H1 (cell line): Measurements from ENCODE around the gene PPRC1. TPM values are rescaled to one million over a fixed set of nuclear protein-coding genes. Genes with fewer than 3 reads are reported as not detected.

Source experiments
- CTCF ChIA-PET: fragments of 300-600 bp; sonication (Branson Sonifier 250); formaldehyde crosslinking; loops from one replicate; lab custom pipeline; 2021; ENCODE audit not compliant: partially characterized antibody; lab: Charles Lee
- POLR2A ChIA-PET: fragments of 300-600 bp; sonication (Branson Sonifier 250); formaldehyde crosslinking; loops from one replicate; lab custom pipeline; 2021; ENCODE audit warnings: inconsistent platforms; ENCODE audit not compliant: partially characterized antibody; lab: Charles Lee
- DNase-seq, 2 experiments: peaks; one replicate each; pipeline versions ENCODE4 v3.0.0 to v3.0.0-alpha.2; 2010 to 2022; ENCODE audit warnings: low spot score in 2 of 2, low read depth in 1 of 2, mixed read lengths in 1 of 2
- FAIRE-seq: peaks from 2 replicates; lab custom pipeline; 2011; peaks lifted over from hg19 to GRCh38; lab: Jason Lieb, UNC
- H2AFZ ChIP-seq: 2 replicates; pipeline ENCODE4 v1.8.1; 2012; ENCODE audit warnings: low read length, inconsistent platforms
- H2AK5ac ChIP-seq: 2 replicates; pipeline ENCODE4 v1.6.1; 2013; ENCODE audit warnings: low read depth, low read length
- H2BK120ac ChIP-seq: replicated peaks from 2 replicates; pipeline ENCODE3; 2013; ENCODE audit warnings: low read depth, low read length, inconsistent platforms
- H2BK12ac ChIP-seq: 2 replicates; pipeline ENCODE4 v1.6.1; 2013; ENCODE audit warnings: low read depth, low read length
- H2BK15ac ChIP-seq: 2 replicates; pipeline ENCODE4 v1.6.1; 2013; ENCODE audit warnings: low read length
- H2BK20ac ChIP-seq: 2 replicates; pipeline ENCODE4 v1.6.1; 2013; ENCODE audit warnings: low read length
- H2BK5ac ChIP-seq: 2 replicates; pipeline ENCODE4 v1.6.1; 2013; ENCODE audit warnings: low read depth, low read length
- H3K14ac ChIP-seq: 2 replicates; pipeline ENCODE4 v1.6.1; 2013; ENCODE audit warnings: inconsistent platforms; ENCODE audit not compliant: insufficient read length
- H3K18ac ChIP-seq: 2 replicates; pipeline ENCODE4 v1.6.1; 2013; ENCODE audit warnings: low read length; ENCODE audit errors: extremely low read depth
- H3K23ac ChIP-seq: 2 replicates; pipeline ENCODE4 v1.6.1; 2013; ENCODE audit warnings: inconsistent platforms; ENCODE audit not compliant: insufficient read length
- H3K23me2 ChIP-seq: 2 replicates; pipeline ENCODE4 v1.6.1; 2013; ENCODE audit warnings: low read depth, low read length
- H3K27ac ChIP-seq: 2 replicates; pipeline ENCODE4 v1.6.1; 2011; ENCODE audit warnings: low read depth, low read length, inconsistent platforms
- H3K27me3 ChIP-seq, 4 experiments: replicated peaks in 1 of 4; 1 replicate in 1 of 4; 2 replicates in 3 of 4; pipeline versions ENCODE4 v1.6.1 to v1.8.1; 2011 to 2013; ENCODE audit warnings: low read length in 3 of 4, mild to moderate bottlenecking in 3 of 4, inconsistent platforms in 2 of 4, mixed read lengths in 2 of 4, moderate library complexity in 1 of 4; ENCODE audit not compliant: control insufficient read depth in 3 of 4, insufficient read depth in 3 of 4; ENCODE audit errors: extremely low read depth in 1 of 4
- H3K36me3 ChIP-seq, 4 experiments: 2 replicates each; pipeline versions ENCODE4 v1.6.1 to v1.8.1; 2011 to 2013; ENCODE audit warnings: mild to moderate bottlenecking in 4 of 4, low read length in 3 of 4, moderate library complexity in 2 of 4, control low read depth in 1 of 4, inconsistent platforms in 1 of 4; ENCODE audit not compliant: insufficient read depth in 4 of 4, control insufficient read depth in 2 of 4
- H3K4ac ChIP-seq: replicated peaks from 2 replicates; pipeline ENCODE3; 2013; ENCODE audit warnings: low read length, low read depth, mixed read lengths, inconsistent platforms; ENCODE audit not compliant: insufficient read length
- H3K4me1 ChIP-seq, 4 experiments: replicated peaks in 1 of 4; 1 replicate in 1 of 4; 2 replicates in 3 of 4; pipeline versions ENCODE4 v1.6.1 to v1.8.1; 2011 to 2013; ENCODE audit warnings: low read length in 3 of 4, inconsistent platforms in 2 of 4, mixed read lengths in 1 of 4; ENCODE audit not compliant: insufficient read depth in 4 of 4, control insufficient read depth in 3 of 4
- H3K4me2 ChIP-seq, 2 experiments: 2 replicates each; pipeline versions ENCODE4 v1.6.1 to v1.8.1; 2011 to 2013; ENCODE audit warnings: low read depth in 2 of 2, low read length in 2 of 2, control low read depth in 1 of 2, inconsistent platforms in 1 of 2, mild to moderate bottlenecking in 1 of 2; ENCODE audit not compliant: insufficient read depth in 1 of 2
- H3K4me3 ChIP-seq, 4 experiments: fragments of 200-600, 300-600 bp in 1 of 4; sonication (generic), shearing (Covaris generic), sonication (Bioruptor Twin) in 1 of 4; 2 replicates each; pipeline versions ENCODE4 v1.5.1 to v1.8.1; 2011 to 2016; ENCODE audit warnings: low read length in 4 of 4, low read depth in 3 of 4, control low read depth in 2 of 4, inconsistent platforms in 2 of 4, mild to moderate bottlenecking in 2 of 4, mixed read lengths in 1 of 4, moderate library complexity in 1 of 4; ENCODE audit not compliant: insufficient read depth in 2 of 4; ENCODE audit errors: extremely low read depth in 1 of 4
- H3K56ac ChIP-seq: replicated peaks from 2 replicates; pipeline ENCODE3; 2013; ENCODE audit warnings: low read depth, mild to moderate bottlenecking, mixed read lengths, low read length, inconsistent platforms; ENCODE audit not compliant: insufficient read length
- H3K79me1 ChIP-seq: 2 replicates; pipeline ENCODE4 v1.6.1; 2013; ENCODE audit warnings: low read depth, low read length, control low read depth
- H3K79me2 ChIP-seq, 2 experiments: 2 replicates each; pipeline versions ENCODE4 v1.6.1 to v1.8.1; 2012 to 2013; ENCODE audit warnings: low read length in 2 of 2, mild to moderate bottlenecking in 2 of 2, inconsistent platforms in 1 of 2; ENCODE audit not compliant: insufficient read depth in 2 of 2, control insufficient read depth in 1 of 2
- H3K9ac ChIP-seq, 4 experiments: replicated peaks in 1 of 4; 1 replicate in 1 of 4; 2 replicates in 3 of 4; pipeline versions ENCODE4 v1.6.1 to v1.8.1; 2011 to 2013; ENCODE audit warnings: low read depth in 3 of 4, low read length in 3 of 4, control low read depth in 2 of 4, mild to moderate bottlenecking in 2 of 4, moderate library complexity in 2 of 4, inconsistent platforms in 1 of 4; ENCODE audit errors: extremely low read depth in 1 of 4
- H3K9me3 ChIP-seq, 2 experiments: 2 replicates each; pipeline versions ENCODE4 v1.6.1 to v1.8.1; 2012 to 2013; ENCODE audit warnings: mild to moderate bottlenecking in 2 of 2, moderate library complexity in 2 of 2, control low read depth in 1 of 2, inconsistent platforms in 1 of 2, low read depth in 1 of 2, low read length in 1 of 2, mixed read lengths in 1 of 2; ENCODE audit not compliant: insufficient read depth in 2 of 2
- H4K20me1 ChIP-seq, 2 experiments: replicated peaks in 1 of 2; 2 replicates each; pipeline versions ENCODE3 to v1.8.1; 2011 to 2013; ENCODE audit warnings: inconsistent platforms in 2 of 2, low read length in 2 of 2, mild to moderate bottlenecking in 1 of 2; ENCODE audit not compliant: insufficient read depth in 2 of 2, control insufficient read depth in 1 of 2
- H4K5ac ChIP-seq: 2 replicates; pipeline ENCODE4 v1.6.1; 2013; ENCODE audit warnings: low read length, low read depth, mixed read lengths, inconsistent platforms; ENCODE audit not compliant: insufficient read length
- H4K8ac ChIP-seq: 2 replicates; pipeline ENCODE4 v1.8.0; 2013; ENCODE audit warnings: mild to moderate bottlenecking, moderate library complexity, low read length, inconsistent platforms; ENCODE audit not compliant: insufficient read depth; ENCODE audit errors: extremely low read depth
- H4K91ac ChIP-seq: replicated peaks from 2 replicates; pipeline ENCODE3; 2013; ENCODE audit warnings: low read length, mixed read lengths, inconsistent platforms; ENCODE audit not compliant: insufficient read length
- CBX5 ChIP-seq: fragments of 300-800, 300-1000 bp; sonication (generic); IDR thresholded peaks from 2 replicates; pipeline ENCODE4 v1.7.1; 2016; ENCODE audit warnings: antibody characterized with exemption, low read length, low read depth
- CEBPB ChIP-seq: IDR thresholded peaks from 2 replicates; pipeline ENCODE4 v1.6.1; 2012; ENCODE audit warnings: low read depth, low read length
- CTBP2 ChIP-seq: IDR thresholded peaks from 2 replicates; pipeline ENCODE4 v1.7.0; 2011; ENCODE audit warnings: borderline replicate concordance, mild to moderate bottlenecking, moderate library complexity, mixed read lengths, low read length; ENCODE audit not compliant: insufficient read depth, insufficient read length
- NANOG ChIP-seq: IDR thresholded peaks from 2 replicates; pipeline ENCODE4 v1.6.1; 2011; ENCODE audit warnings: low read length, low read depth, mild to moderate bottlenecking, inconsistent platforms; ENCODE audit not compliant: insufficient read depth, poor library complexity, severe bottlenecking
- POLR2A ChIP-seq, 2 experiments: IDR thresholded peaks; 1 replicate in 1 of 2; 2 replicates in 1 of 2; pipeline ENCODE4 v1.6.1; 2011; ENCODE audit warnings: low read depth in 2 of 2, low read length in 2 of 2, mild to moderate bottlenecking in 2 of 2; ENCODE audit errors: control extremely low read depth in 1 of 2
- RNF2 ChIP-seq: fragments of 200-900, 300-1000 bp; sonication (generic); IDR thresholded peaks from 2 replicates; pipeline ENCODE4 v1.7.1; 2016; ENCODE audit warnings: borderline replicate concordance, low read depth, mild to moderate bottlenecking, antibody characterized with exemption, low read length; ENCODE audit not compliant: poor library complexity, severe bottlenecking; ENCODE audit errors: missing control alignments
- SAP30 ChIP-seq: fragments of 300-600 bp; sonication (generic); IDR thresholded peaks from 2 replicates; pipeline ENCODE4 v1.7.1; 2012; ENCODE audit warnings: low read length, moderate library complexity, mild to moderate bottlenecking, inconsistent platforms; ENCODE audit not compliant: insufficient read depth, insufficient replicate concordance
- SUZ12 ChIP-seq: fragments of 200-600 bp; sonication (generic); IDR thresholded peaks from 2 replicates; pipeline ENCODE4 v1.6.1; 2012; ENCODE audit warnings: mild to moderate bottlenecking, inconsistent platforms, low read length, moderate library complexity, mixed read lengths
- TBP ChIP-seq: IDR thresholded peaks from 2 replicates; pipeline ENCODE4 v1.6.1; 2011; ENCODE audit warnings: low read depth, low read length, improper control_type of control experiment
- TCF12 ChIP-seq: IDR thresholded peaks from 2 replicates; pipeline ENCODE4 v1.6.1; 2011; ENCODE audit warnings: low read depth, mild to moderate bottlenecking, low read length
- WGBS, 2 experiments: shearing (Covaris generic) in 1 of 2; methylation state at CpG; one replicate each; pipeline versions ENCODE4 v1.1.6 to v1.1.7; 2013 to 2015; ENCODE audit warnings: low lambda C conversion rate in 2 of 2, mixed read lengths in 2 of 2, inconsistent platforms in 1 of 2, low coverage in 1 of 2, missing lambda C conversion rate in 1 of 2; ENCODE audit not compliant: insufficient replicate concordance in 2 of 2, insufficient coverage in 1 of 2, insufficient read length in 1 of 2; ENCODE audit errors: extremely low coverage in 1 of 2, missing lambda C conversion rate in 1 of 2; 5-methylcytosine and 5-hydroxymethylcytosine counted together
- polyA plus RNA-seq, 7 experiments: library from polyadenylated mRNA; depleted of rRNA in 3 of 7; stranded (reverse) in 5 of 7; unstranded in 2 of 7; fragments of >200 nt in 5 of 7; fragments of 200-250 nt in 2 of 7; gene quantifications; 1 replicate in 5 of 7; 2 replicates in 1 of 7; 4 replicates in 1 of 7; pipeline versions ENCODE4 v1.2.1 to v1.2.3, GENCODE V29; 2011 to 2013; ENCODE audit warnings: missing spikeins in 2 of 7, mixed read lengths in 2 of 7
- total RNA-seq: library from RNA; stranded (reverse); fragmentation: NEBNext Ultra II Directional; extraction: Animal tissue kit (Norgen Biotek cat#: 25700); gene quantifications from 2 replicates; pipeline ENCODE4 v1.2.1, GENCODE V29; 2021

The PPRC1 gene
- total and polyA plus RNA-seq, 2 of the 8 experiments (the other 6 are each of a cell fraction or from before 2014, with no cell fraction given), result 46.5 to 88.4 TPM

- Histone ChIP-seq H4K8ac (peak overlapping the region; percentile 20; the same call in 1 of the 2 replicates), H3K4me3 (no peak overlapping the region), H2AK5ac (no peak overlapping the region), H2BK120ac (no peak overlapping the region), H4K5ac (no peak overlapping the region), H3K56ac (no peak overlapping the region), H2AFZ (no peak overlapping the region), H3K18ac (no peak overlapping the region), H3K4ac (no peak overlapping the region), H2BK15ac (no peak overlapping the region), H3K79me1 (peaks cover 17% of the 10 kb centered on the region; the same call in 1 of the 2 replicates), H3K4me2 (no peak overlapping the region), H3K27me3 (no peaks in the 10 kb centered on the region), H2BK20ac (no peak overlapping the region), H3K23ac (no peak overlapping the region), H3K23me2 (peaks cover 3% of the 10 kb centered on the region; the same call in 1 of the 2 replicates), H3K27ac (no peak overlapping the region), H2BK5ac (0 out of 2 replicates have a peak overlapping the region, but pooled peaks have one; percentile 24), H3K79me2 (peaks cover 16 to 42% of the 10 kb centered on the region in 2 experiments), H2BK12ac (no peak overlapping the region), H3K4me1 (peaks cover 7 to 11% (median 10%) of the 10 kb centered on the region in 4 experiments), H3K9ac (no peak overlapping the region), H3K36me3 (peaks cover 33 to 64% (median 46%) of the 10 kb centered on the region in 4 experiments), H4K91ac (no peak overlapping the region), H4K20me1 (peaks cover 39 to 42% of the 10 kb centered on the region in 2 experiments), H3K9me3 (no peaks in the 10 kb centered on the region), H3K14ac (no peak overlapping the region)
- FAIRE-seq (no peak), DNase-seq (no peak)
- POLR2A ChIA-PET, result interaction anchor here (0.6 to 1.8 kb wide), 11 partner anchors 7 to 43 kb away, joined by 3 to 6 read pairs (median 4); no protein-coding TSS in a partner anchor
- CTCF ChIA-PET, result interaction anchor here (0.5 to 7.9 kb wide), 12 partner anchors 9 to 1546 kb away, joined by 3 to 86 read pairs (median 6); no protein-coding TSS in a partner anchor
- 90% methylated on average over 24 of the region's 24 CpGs; no CpG with 5 or more reads in 1 of the 2 experiments for WGBS, 2 experiments
- TF ChIP-seq RNF2, result no peak
- no peak for TF ChIP-seq TBP
- no peak for TF ChIP-seq TCF12
- TF ChIP-seq CBX5, result no peak
- TF ChIP-seq SUZ12, result no peak
- TF ChIP-seq CEBPB, result no peak
- no peak for TF ChIP-seq CTBP2
- TF ChIP-seq NANOG, result no peak
- no peak for TF ChIP-seq SAP30
- no peak for TF ChIP-seq POLR2A (IDR thresholded peaks at IDR 0.05; ENCODE audit: control extremely low read depth in 1 of 2, low read depth in 2 of 2, low read length in 2 of 2)
These were observed 23.4 kb upstream of the PPRC1 start for GRCh38 chr10:102109166-102110116.
